Osteoblast (primary cell): ENCODE data around the gene IFIT1. TPM values are rescaled to one million over a fixed set of nuclear protein-coding genes. Genes with fewer than 3 reads are reported as not detected.
"Not testable (repeated sequence)": the region's sequence is repeated elsewhere in the genome, so short reads cannot be mapped to it uniquely, and the experiment has no call there.

ENCODE experiments used
- DNase-seq: peaks from one replicate; pipeline ENCODE4 v3.0.0; 2011; ENCODE audit warnings: low spot score, mixed read lengths; ENCODE audit not compliant: insufficient read length; ENCODE audit errors: missing footprints
- H2AFZ ChIP-seq: 2 replicates; pipeline ENCODE4 v1.6.0; 2011; ENCODE audit warnings: mild to moderate bottlenecking, low read length
- H3K27ac ChIP-seq: 2 replicates; pipeline ENCODE4 v1.5.1; 2011; ENCODE audit warnings: mild to moderate bottlenecking, low read depth, low read length, moderate library complexity
- H3K27me3 ChIP-seq: 2 replicates; pipeline ENCODE4 v1.6.0; 2012; ENCODE audit warnings: mild to moderate bottlenecking, control low read depth, inconsistent platforms, low read length, moderate library complexity; ENCODE audit not compliant: insufficient read depth
- H3K36me3 ChIP-seq: 2 replicates; pipeline ENCODE4 v1.5.1; 2011; ENCODE audit warnings: mild to moderate bottlenecking, low read length, control low read depth, moderate library complexity; ENCODE audit not compliant: insufficient read depth
- H3K4me1 ChIP-seq: 2 replicates; pipeline ENCODE4 v1.5.1; 2011; ENCODE audit warnings: mild to moderate bottlenecking, low read length, control low read depth, moderate library complexity; ENCODE audit not compliant: insufficient read depth
- H3K4me2 ChIP-seq: 2 replicates; pipeline ENCODE4 v1.6.0; 2011; ENCODE audit warnings: mild to moderate bottlenecking, low read length; ENCODE audit not compliant: insufficient read depth
- H3K4me3 ChIP-seq: fragments of 200-600 bp; sonication (generic); 3 replicates; pipeline ENCODE4 v1.5.1; 2012; ENCODE audit warnings: mild to moderate bottlenecking, low read length, inconsistent platforms; ENCODE audit not compliant: insufficient read depth
- H3K79me2 ChIP-seq: 2 replicates; pipeline ENCODE4 v1.6.0; 2012; ENCODE audit warnings: mild to moderate bottlenecking, low read length, control low read depth, inconsistent platforms; ENCODE audit not compliant: insufficient read depth
- H3K9me3 ChIP-seq: 2 replicates; pipeline ENCODE4 v1.5.1; 2011; ENCODE audit warnings: low read depth, low read length, control low read depth
- H4K20me1 ChIP-seq: 2 replicates; pipeline ENCODE4 v1.6.0; 2012; ENCODE audit warnings: mild to moderate bottlenecking, low read length, control low read depth; ENCODE audit not compliant: insufficient read depth
- CTCF ChIP-seq: IDR thresholded peaks from 2 replicates; pipeline ENCODE4 v1.5.1; 2011; ENCODE audit warnings: mild to moderate bottlenecking, low read depth, low read length, moderate library complexity; ENCODE audit errors: extremely low read depth
- total RNA-seq: library from RNA; depleted of rRNA; stranded (reverse); fragments of >200 nt; gene quantifications from 2 replicates; pipeline ENCODE4 v1.2.3, GENCODE V29; 2012

Gene IFIT1
- total RNA-seq, 1 donor, result 34.4 TPM

GRCh38 chr10:89431977-89432376, 39.6 kb downstream of the IFIT1 start:
- Histone ChIP-seq H4K20me1 (no peaks in the 10 kb centered on the region), H3K36me3 (no peaks in the 10 kb centered on the region), H3K4me2 (no peak overlapping the region), H3K4me3 (no peak overlapping the region), H2AFZ (no peak overlapping the region), H3K4me1 (peaks cover 19% of the 10 kb centered on the region), H3K27ac (no peak overlapping the region), H3K27me3 (no peaks in the 10 kb centered on the region), H3K9me3 (no peaks in the 10 kb centered on the region), H3K79me2 (no peaks in the 10 kb centered on the region)
- no peak for TF ChIP-seq CTCF
- no peak for DNase-seq

- no peak for TF ChIP-seq CTCF
- Histone ChIP-seq H2AFZ (no peak overlapping the region), H3K27ac (no peak overlapping the region), H3K27me3 (no peaks in the 10 kb centered on the region), H3K36me3 (no peaks in the 10 kb centered on the region), H3K4me1 (no peaks in the 10 kb centered on the region), H3K4me2 (no peak overlapping the region), H3K9me3 (no peaks in the 10 kb centered on the region), H4K20me1 (no peaks in the 10 kb centered on the region), H3K4me3 (no peak overlapping the region), H3K79me2 (no peaks in the 10 kb centered on the region)
- DNase-seq, result no peak
Measured at GRCh38 chr10:89438525-89438924, 46.1 kb downstream of the IFIT1 start.

- Histone ChIP-seq H3K27ac (no peak overlapping the region), H3K36me3 (no peaks in the 10 kb centered on the region), H3K4me2 (no peak overlapping the region), H3K9me3 (no peaks in the 10 kb centered on the region), H3K79me2 (no peaks in the 10 kb centered on the region), H4K20me1 (no peaks in the 10 kb centered on the region), H3K4me3 (no peak overlapping the region), H3K27me3 (no peaks in the 10 kb centered on the region), H2AFZ (no peak overlapping the region), H3K4me1 (no peaks in the 10 kb centered on the region)
- no peak for TF ChIP-seq CTCF
- DNase-seq, result no peak
Measured at GRCh38 chr10:89440226-89441009, 48.0 kb downstream of the IFIT1 start.

- Histone ChIP-seq H3K27ac (no peak overlapping the region), H4K20me1 (no peaks in the 10 kb centered on the region)
Measured at GRCh38 chr10:89442289-89442688, 49.9 kb downstream of the IFIT1 start.

GRCh38 chr10:89444819-89445218, 52.4 kb downstream of the IFIT1 start:
- not testable (repeated sequence) for H3K4me1 ChIP-seq, H3K4me3 ChIP-seq, H3K4me2 ChIP-seq, DNase-seq, H3K27me3 ChIP-seq, H4K20me1 ChIP-seq, H2AFZ ChIP-seq, H3K27ac ChIP-seq, H3K79me2 ChIP-seq, H3K9me3 ChIP-seq, H3K36me3 ChIP-seq

More at GRCh38 chr10:89442289-89442688, 49.9 kb downstream of the IFIT1 start:
- Histone ChIP-seq H2AFZ (no peak overlapping the region), H3K4me3 (no peak overlapping the region), H3K36me3 (no peaks in the 10 kb centered on the region), H3K4me2 (no peak overlapping the region), H3K4me1 (no peaks in the 10 kb centered on the region), H3K27me3 (no peaks in the 10 kb centered on the region), H3K9me3 (no peaks in the 10 kb centered on the region), H3K79me2 (no peaks in the 10 kb centered on the region)
- no peak for TF ChIP-seq CTCF
- no peak for DNase-seq
